Hematopoietic multipotent progenitor cell treated with erythropoietin and hydrocortisone succinate and interleukin-3 and kit ligand, for 15 days (in vitro differentiated cells): Measurements from ENCODE around the gene WDR17.
"Not testable (repeated sequence)": the region's sequence is repeated elsewhere in the genome, so short reads cannot be mapped to it uniquely, and the experiment has no call there.

Experiments
- DNase-seq: peaks from one replicate; pipeline ENCODE4 v3.0.0-alpha.2; 2015; ENCODE audit warnings: low spot score

WDR17 gene

DNA sequence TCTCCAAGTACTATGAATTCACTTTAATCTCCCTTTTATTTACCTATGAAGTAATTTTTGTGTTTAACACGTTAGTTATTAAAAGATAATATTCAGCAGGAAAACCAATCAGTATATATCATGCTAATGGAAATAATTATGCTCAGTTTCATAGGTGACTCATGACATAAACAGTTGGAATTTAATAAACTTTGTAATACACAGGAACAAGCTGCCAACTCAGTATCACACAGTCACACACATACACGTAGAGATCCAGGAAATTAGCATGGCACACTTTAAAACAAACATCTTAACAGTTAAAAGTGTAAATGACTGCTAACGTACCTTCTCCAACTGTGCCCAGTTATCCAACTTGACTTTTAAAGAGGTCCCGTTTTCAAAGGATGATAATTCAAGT, 127.5 kb downstream of the WDR17 start:
- DNase-seq: no peak

DNA sequence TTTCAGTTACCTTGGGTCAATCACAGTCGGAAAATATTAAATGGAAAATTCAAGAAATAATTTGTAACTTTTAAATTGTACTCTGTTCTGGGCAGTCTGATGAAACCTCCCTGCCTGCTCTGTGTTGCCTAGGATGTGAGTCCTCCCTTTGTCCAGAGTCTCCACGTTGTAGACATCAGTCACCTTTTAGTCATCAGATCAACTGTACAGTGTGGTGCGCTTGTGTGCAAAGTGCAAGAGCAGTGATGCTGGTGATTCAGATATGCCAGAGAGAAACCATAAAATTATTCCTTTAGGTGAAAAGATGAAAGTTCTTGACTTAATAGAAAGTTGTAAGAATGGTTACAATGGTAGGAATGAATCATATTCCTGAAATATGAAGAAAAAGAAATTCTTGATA, 128.3 kb downstream of the WDR17 start:
- no peak for DNase-seq

GRCh38 chr4:176195184-176195978, 129.7 kb downstream of the WDR17 start, which contains the start of gene SPATA4:
SPATA4 (minus strand) TSS chr4:176195585; CDS start chr4:176195562, 23 bp downstream.
- peak; percentile 90 for DNase-seq

DNA sequence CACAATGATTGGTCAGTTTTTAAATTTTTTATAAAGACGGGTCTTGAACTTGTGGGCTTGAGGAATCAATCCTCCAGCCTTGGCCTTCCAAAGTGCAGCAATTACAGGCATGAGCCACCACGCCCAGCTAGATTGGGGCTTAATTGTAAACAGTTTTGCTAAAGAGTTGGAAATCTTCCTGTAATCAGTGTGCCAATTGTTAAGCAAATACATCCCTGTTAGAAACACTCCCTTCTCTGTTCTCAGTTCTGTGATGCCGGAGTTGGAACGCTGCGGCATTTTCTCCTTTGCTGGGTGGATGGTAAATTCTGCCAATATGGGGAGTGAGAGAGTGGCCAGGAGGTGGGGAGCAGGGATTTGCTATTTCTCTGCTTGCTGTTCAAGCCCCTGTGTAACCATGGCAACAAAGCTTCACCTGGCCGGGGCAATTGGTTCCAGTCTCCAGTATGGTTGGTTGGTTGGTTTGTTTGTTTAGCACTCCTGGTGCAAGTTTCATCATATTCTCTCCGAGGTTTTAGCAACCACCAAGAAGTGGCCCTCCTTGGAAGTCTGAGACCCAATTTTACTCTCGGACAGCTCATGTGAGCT, 132.8 kb downstream of the WDR17 start:
- DNase-seq: no peak

DNA sequence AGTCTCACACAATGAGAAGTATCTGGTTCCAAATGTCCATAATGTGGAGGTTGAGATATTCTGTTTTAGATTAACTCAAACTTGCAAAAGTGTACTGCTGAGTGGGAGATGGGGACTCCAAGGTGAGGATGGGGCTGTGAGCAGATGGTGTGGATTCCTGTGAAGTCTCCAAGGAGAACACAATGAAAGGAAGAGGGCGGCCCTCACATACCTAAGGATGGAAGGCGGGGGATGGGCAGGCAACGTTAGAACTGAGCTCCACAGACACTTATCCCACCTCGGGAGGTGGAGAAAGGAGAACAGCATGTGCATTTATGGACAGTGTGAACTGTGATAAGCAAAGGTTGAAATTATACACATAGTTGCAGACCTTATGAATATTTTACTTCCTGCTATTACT, 139.7 kb downstream of the WDR17 start:
- no peak for DNase-seq

GRCh38 chr4:176207839-176208238, 142.2 kb downstream of the WDR17 start:
- no peak for DNase-seq

- DNase-seq: no peak
Observed at GRCh38 chr4:176209535-176209934, 143.9 kb downstream of the WDR17 start.

- DNase-seq: no peak
Observed at GRCh38 chr4:176210101-176210500, 144.5 kb downstream of the WDR17 start.

DNA sequence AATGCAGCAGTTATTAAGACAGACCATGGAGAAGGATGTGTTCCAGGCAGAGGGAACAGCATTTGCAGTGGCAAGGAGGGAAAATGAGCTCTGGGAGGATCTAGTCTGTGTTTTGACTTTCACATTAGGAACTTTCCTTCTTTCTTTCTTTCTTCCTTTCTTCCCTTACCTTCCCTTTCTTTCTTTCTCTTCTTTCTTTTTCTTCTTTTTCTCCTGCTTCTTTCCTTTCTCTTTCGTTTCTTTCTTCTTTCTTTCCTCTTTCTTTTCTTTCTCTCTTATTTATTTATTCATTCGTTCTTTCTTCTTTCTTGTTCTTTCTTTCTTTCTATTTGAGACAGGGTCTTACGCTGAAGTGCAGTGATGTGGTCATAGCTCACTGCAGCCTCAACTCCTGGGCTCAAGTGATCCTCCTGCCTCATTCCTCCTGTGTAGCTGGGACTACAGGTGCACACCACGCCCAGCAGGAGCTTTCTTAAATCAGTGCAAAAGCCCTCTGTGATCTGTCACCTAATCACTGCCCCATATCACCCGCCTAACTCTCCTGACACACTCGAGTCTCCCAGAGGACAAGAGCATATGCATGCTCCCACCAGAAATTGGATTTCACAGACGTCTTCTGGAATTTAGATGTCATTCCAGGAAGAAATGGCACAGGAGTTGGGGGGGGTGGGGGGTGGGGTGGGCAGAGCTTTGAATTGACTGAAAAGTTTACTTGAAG, 145.1 kb downstream of the WDR17 start:
- no peak for DNase-seq

DNA sequence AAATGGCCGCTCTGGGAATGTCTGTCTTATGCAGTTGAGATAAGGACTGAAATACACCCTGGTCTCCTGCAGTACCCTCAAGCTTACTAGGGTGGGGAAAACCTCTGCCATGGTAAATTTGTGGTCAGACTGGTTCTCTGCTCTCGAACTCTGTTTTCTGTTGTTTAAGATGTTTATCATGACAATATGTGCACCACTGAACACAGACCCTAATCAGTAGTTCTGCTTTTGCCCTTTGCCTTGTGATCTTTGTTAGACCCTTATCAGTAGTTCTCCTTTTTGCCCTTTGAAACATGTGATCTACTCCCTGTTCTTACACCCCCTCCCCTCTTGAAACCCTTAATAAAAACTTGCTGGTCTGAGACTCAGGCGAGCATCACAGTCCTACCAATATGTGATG, 146.7 kb downstream of the WDR17 start:
- not testable (repeated sequence) for DNase-seq

- peak; percentile 3 for DNase-seq
Observed at GRCh38 chr4:176217510-176217909, 151.9 kb downstream of the WDR17 start.

DNA sequence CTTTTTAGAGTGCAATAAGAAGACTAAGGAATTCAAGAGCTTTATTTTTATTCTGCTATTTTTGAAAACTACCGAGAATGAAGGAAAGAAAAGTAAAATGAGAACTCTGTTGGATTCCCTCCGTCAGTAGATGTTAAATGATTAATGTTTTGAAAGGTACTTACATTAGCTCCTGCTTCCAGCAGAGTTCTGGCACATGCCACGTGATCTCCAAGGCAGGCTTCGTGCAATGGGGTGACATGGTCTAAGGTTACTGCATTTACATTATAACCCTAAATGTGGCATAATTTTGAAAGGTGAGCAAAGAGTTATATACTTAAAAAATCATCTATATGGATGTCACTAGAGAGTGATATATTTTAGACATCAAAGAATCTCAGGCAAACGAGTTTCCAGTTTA, 156.5 kb downstream of the WDR17 start:
- DNase-seq: no peak

DNA sequence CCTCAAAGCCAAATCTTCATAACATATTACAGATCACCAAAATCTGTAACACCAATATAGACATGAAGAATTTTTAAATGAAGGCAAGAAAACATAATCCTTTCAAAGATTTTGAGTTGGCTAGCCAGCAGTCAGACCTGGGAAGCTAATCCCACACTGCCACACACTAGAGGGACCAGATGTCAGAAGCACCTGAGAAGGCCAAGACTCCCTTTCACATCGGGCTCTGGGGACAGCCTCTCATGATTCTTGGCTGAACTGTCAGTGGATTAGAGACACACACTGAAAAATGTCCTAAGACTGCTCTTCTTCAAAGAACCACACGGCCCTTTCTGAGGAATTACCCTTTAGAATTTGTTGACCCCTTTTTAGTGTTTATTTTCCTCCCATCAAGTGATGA, 157.9 kb downstream of the WDR17 start:
- no peak for DNase-seq

GRCh38 chr4:176226736-176227135, 161.1 kb downstream of the WDR17 start:
- no peak for DNase-seq

DNA sequence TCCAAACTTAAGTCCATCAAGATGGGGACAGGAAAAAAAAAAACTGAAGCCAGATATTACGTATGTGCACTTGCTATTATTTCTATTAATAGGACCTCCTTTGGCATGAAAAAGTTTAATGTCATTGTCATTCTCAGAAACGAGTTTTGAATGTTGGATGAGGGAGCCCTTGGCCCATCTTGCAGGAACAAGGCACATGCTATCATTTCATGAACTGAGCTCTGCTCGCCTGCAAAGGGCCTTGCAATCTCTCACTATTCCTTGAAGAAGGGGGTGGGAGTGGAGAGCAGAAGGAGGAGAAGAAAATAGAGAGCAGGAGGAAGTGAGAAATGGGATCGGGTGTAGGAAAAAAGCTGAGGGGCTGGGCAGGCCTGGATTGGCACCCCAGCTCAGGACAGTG, 164.0 kb downstream of the WDR17 start:
- no peak for DNase-seq
